NCI-H345 treated with DMSO at 0.1 percent for 48 hours (cell line): ENCODE data around the gene KCNIP1.

Experiments
- DNase-seq: peaks from one replicate; lab custom pipeline; 2025; ENCODE audit not compliant: unreplicated experiment; lab: John Stamatoyannopoulos, UW

Gene KCNIP1

GRCh38 chr5:170503990-170504596 is at the start of gene KCNIP1:
Gene KCNIP1, plus strand, starts transcription at chr5:170504020.
- DNase-seq = no peak

- DNase-seq = no peak
These were observed 40.4 kb upstream of the KCNIP1 start for GRCh38 chr5:170463426-170463825.

GRCh38 chr5:170464280-170465127 is 39.3 kb upstream of the KCNIP1 start:
- DNase-seq = no peak

DNA sequence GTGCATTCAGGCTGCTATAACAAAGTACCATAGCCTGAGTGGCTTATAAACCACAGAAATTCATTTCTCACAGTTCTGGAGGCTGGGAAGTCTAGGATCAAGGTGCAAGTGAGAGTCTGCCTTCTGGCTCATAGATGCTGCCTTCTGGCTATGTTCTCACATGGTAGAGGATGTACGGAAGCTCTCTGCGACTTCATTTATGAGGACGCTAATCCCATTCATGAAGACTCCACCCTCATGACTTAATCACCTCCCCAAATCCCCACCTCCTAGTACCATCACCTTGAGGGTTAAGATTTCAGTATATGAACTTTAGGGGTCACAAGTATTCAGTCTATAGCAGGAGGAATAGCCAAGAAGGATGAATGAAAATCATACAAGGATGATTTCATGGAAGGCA is 37.3 kb upstream of the KCNIP1 start:
- no peak for DNase-seq

GRCh38 chr5:170466988-170467707 is 36.7 kb upstream of the KCNIP1 start:
- DNase-seq = no peak

DNA sequence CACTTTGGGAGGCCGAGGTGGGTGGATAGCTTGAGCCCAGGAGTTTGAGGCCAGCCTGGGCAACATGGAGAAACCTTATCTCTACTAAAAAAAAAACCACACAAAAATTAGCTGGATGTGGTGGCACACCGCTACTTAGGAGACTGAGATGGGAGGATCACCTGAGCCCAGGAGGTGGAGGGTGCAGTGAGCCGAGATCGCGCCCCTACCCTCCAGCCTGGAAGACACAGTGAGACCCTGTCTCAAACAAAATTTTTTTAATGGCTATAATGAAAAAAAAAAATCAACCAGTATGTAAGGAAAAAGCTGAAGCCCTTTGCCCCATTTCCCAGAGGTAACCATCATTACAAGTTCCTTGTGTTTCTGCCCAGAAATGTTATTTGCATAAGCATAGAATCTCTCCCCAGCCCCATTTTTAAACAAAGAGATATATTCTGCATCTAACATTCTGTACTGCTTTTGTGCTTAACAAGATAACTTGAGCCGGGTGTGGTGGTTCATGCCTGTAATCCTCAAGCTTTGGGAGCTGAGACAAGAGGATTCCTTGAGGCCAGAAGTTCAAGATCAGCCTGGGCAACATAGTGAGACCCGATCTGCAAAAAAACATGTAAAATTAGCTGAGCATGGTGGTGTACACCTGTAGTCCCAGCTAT is 35.1 kb upstream of the KCNIP1 start:
- DNase-seq = no peak

- DNase-seq = no peak
These were observed 34.4 kb upstream of the KCNIP1 start for GRCh38 chr5:170469414-170469813.

- no peak for DNase-seq
These were observed 33.5 kb upstream of the KCNIP1 start for GRCh38 chr5:170470275-170470674.

DNA sequence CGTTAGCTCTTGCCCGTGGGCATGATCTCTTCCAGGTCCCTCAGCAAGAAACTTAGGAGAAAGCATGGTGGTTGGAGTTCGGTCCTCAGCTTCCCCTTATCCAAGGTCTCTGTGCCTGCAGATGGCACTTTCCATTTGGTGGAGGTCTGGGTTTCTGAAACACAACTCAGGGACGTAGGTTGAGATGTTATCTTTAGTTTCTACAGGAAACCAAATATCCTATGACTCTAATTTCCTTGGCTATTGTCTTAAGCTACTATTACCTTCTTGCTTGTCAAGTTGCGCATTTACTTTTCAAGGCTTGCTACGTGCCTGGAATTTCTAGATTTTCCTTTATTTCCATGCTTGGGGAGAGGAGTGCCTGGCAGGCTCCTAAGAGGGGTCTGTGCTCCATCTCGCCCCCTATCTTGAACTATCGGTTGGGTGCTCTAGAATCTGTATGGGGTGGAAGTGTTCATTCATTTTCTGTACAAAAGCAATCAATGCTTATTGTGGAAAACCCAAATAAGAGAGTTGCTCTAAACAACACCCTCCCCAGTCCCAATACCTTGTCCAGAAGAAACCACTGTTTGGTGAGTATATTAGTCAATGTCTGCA is 32.9 kb upstream of the KCNIP1 start:
- no peak for DNase-seq

DNA sequence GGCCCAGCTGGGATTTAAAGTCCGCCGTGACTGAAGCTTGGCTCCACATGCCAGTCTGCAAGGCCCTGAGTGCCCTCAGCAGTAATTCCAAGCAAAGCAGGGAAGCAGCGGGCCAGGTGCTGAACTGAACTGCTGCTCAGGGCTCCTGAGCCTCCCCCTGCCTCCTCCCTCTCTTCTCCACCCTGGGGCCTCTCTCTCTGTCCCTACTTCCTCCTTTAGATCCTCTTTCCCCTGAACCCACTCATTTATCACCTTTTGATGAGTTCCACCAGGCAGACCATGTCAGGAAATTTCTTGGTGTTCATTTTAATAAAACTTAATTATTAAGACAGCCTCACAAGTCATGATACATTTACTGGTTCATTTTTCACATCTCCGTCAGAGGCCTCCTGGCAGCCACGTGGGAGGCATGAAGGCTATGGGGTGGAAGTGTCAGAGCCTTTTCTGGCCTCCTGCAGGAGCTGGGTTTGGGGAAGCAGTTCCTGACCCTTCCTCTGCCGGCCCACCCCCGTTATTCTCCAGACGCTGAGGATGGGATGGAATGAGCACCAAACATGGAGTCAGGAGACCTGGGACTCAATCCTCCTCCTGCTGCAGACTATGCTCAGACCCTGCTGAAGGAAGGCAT is 32.2 kb upstream of the KCNIP1 start:
- no peak for DNase-seq

GRCh38 chr5:170473642-170474041 is 30.2 kb upstream of the KCNIP1 start:
- no peak for DNase-seq

- no peak for DNase-seq
These were observed 29.1 kb upstream of the KCNIP1 start for GRCh38 chr5:170474489-170475274.

- no peak for DNase-seq
These were observed 28.4 kb upstream of the KCNIP1 start for GRCh38 chr5:170475294-170476000.

- DNase-seq = no peak
These were observed 27.1 kb upstream of the KCNIP1 start for GRCh38 chr5:170476704-170477103.

DNA sequence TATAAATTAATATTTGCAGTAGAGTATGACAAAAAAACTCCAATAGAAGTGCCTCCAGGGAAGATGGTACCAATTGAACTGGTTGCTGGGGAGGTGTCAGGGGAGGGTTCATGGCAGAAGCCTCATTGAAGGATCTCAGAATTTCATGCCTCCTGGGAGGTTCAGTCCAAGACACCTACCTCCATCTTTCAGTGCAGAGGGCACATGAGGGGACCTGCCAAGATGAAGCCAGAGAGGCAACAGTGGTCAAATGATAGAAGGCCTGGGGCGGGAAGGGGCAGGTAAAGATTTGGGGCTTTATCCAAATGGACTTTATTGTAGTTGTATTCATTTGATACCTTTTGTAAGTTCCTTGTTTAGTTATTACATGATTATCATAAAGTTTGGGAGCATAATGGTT is 25.9 kb upstream of the KCNIP1 start:
- DNase-seq = no peak

- no peak for DNase-seq
These were observed 25.5 kb upstream of the KCNIP1 start for GRCh38 chr5:170478306-170478705.

DNA sequence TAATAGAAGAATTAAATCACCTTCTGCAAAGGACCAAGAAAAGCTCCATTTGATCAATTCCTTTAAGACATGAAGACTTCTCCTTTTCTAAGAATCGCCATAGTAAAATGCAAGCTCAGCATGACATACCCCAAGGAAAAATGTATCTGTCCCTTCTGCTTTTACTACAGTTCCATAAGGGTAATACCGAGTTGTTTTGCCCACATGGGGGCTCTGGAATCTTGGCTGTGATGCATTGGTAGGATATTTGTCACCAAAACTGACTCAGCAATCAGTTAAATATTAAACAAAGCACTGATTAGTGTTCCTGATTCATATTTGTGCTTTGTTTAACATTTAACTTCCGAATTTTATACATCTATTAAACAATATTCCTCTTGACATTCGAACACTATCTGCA is 24.3 kb upstream of the KCNIP1 start:
- DNase-seq = no peak

- no peak for DNase-seq
These were observed 23.6 kb upstream of the KCNIP1 start for GRCh38 chr5:170480260-170480659.

DNA sequence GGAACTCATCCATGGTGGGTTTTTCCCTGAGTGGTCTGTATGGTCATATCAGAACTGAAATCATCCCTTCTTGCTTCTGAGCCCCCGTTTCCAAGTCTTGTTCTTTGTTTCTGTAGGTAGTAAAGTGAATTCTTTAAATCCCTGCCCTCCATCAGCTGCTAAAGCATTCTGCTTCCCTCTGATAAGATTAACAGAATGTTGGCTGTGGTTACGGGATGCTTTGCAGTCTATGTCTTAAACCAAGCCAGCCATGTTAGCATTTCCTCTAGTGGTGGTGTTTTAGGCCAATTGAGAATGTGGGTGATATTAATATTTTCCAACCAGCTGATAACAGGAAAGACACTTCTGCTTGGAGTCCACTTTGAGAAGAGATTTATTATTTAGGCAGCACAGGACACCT is 22.0 kb upstream of the KCNIP1 start:
- DNase-seq = no peak
